ENCODE measurements around the gene HES5.

HES5 gene

DNA sequence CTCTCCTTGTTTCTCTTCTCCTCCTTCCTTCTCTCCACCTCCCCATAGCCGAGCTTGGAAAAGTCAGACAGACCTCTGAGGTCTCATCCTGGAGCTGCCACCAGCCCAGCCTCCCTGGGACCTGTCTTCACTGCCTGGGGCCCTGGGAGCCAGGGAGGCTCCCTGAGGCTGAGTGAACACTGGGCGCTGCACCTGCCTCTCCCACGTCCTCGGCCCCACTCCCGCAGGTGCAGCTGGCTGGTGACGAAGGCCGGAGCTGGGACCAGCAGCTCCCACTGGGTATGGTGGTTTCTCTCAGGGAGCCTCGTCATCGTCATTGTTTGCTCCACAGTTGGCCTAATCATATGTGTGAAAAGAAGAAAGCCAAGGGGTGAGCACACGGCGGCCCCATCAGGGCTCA lies 31.4 kb upstream of the HES5 start:
- H3K4me2 ChIP-seq = no peak overlapping the region
- H3K79me2 ChIP-seq (ENCODE audit: insufficient read depth, low read depth) = no peaks in the 10 kb centered on the region
- H4K20me1 ChIP-seq (ENCODE audit: insufficient read depth) = no peaks in the 10 kb centered on the region
- TF ChIP-seq, protein P1, sequence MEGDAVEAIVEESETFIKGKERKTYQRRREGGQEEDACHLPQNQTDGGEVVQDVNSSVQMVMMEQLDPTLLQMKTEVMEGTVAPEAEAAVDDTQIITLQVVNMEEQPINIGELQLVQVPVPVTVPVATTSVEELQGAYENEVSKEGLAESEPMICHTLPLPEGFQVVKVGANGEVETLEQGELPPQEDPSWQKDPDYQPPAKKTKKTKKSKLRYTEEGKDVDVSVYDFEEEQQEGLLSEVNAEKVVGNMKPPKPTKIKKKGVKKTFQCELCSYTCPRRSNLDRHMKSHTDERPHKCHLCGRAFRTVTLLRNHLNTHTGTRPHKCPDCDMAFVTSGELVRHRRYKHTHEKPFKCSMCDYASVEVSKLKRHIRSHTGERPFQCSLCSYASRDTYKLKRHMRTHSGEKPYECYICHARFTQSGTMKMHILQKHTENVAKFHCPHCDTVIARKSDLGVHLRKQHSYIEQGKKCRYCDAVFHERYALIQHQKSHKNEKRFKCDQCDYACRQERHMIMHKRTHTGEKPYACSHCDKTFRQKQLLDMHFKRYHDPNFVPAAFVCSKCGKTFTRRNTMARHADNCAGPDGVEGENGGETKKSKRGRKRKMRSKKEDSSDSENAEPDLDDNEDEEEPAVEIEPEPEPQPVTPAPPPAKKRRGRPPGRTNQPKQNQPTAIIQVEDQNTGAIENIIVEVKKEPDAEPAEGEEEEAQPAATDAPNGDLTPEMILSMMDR (conservative IDR thresholded peaks at IDR 0.05; ENCODE audit: low read depth, low read length) = no peak
- no peaks in the 10 kb centered on the region for H3K36me3 ChIP-seq (ENCODE audit: insufficient read depth)
- no peak overlapping the region for H3K9ac ChIP-seq
- H2AFZ ChIP-seq (ENCODE audit: low read depth) = no peak overlapping the region
- H3K27ac ChIP-seq = no peak overlapping the region
- no peaks in the 10 kb centered on the region for H3K4me1 ChIP-seq (ENCODE audit: low read depth, poor library complexity, severe bottlenecking)
- peaks cover 15% of the 10 kb centered on the region; the same call in 1 of the 2 replicates for H3K27me3 ChIP-seq (ENCODE audit: insufficient read depth, low read depth)
- no peak overlapping the region for H3K4me3 ChIP-seq (IDR thresholded peaks at IDR 0.05; ENCODE audit: insufficient read depth, low read depth, low read length)

DNA sequence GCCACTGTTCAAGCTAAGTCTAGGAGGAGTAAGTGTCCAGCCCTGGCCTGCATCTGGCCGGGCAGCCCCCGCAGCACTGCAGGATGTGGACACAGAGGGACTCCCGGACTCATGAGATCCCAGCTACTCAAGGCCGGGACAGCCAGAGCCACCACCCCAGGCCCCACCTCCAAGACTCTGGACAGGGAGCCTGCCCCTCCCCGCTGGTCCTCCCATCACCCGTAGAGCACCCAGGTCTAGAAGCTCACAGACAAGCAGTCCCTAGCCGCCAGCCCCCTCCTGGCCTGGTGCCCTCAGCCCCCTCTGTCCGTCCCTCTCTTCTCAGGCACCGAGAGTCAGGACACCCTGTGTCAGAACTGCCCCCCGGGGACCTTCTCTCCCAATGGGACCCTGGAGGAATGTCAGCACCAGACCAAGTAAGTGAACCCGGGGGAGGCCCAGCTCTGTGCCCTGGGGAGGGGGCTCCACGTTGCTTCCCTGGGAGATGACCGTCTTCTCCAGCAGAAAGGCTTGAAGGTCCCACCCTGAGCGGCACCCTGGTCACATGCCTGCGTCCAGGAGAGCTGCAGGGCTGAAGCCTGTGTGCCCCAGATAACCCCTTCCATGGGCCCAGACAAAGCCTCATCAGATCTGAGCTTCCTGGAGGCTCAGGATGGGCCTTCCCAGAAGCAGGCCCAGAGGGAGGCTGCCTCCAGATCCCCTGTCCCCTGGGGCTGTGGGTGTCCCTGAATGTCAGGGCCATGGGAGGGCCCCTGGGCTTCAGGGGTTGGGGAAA lies 30.4 kb upstream of the HES5 start:
- Histone ChIP-seq H3K36me3 (ENCODE audit: insufficient read depth) (no peaks in the 10 kb centered on the region), H3K79me2 (ENCODE audit: insufficient read depth, low read depth) (no peaks in the 10 kb centered on the region), H3K27ac (no peak overlapping the region), H2AFZ (ENCODE audit: low read depth) (no peak overlapping the region), H4K20me1 (ENCODE audit: insufficient read depth) (no peaks in the 10 kb centered on the region), H3K4me1 (ENCODE audit: low read depth, poor library complexity, severe bottlenecking) (peaks cover 3% of the 10 kb centered on the region), H3K4me2 (no peak overlapping the region), H3K9ac (no peak overlapping the region), H3K4me3 (IDR thresholded peaks at IDR 0.05; ENCODE audit: insufficient read depth, low read depth, low read length) (no peak overlapping the region), H3K27me3 (ENCODE audit: insufficient read depth, low read depth) (peaks cover 5% of the 10 kb centered on the region; the same call in 1 of the 2 replicates)
- TF ChIP-seq, protein P1 (conservative IDR thresholded peaks at IDR 0.05; ENCODE audit: low read depth, low read length) = no peak

DNA sequence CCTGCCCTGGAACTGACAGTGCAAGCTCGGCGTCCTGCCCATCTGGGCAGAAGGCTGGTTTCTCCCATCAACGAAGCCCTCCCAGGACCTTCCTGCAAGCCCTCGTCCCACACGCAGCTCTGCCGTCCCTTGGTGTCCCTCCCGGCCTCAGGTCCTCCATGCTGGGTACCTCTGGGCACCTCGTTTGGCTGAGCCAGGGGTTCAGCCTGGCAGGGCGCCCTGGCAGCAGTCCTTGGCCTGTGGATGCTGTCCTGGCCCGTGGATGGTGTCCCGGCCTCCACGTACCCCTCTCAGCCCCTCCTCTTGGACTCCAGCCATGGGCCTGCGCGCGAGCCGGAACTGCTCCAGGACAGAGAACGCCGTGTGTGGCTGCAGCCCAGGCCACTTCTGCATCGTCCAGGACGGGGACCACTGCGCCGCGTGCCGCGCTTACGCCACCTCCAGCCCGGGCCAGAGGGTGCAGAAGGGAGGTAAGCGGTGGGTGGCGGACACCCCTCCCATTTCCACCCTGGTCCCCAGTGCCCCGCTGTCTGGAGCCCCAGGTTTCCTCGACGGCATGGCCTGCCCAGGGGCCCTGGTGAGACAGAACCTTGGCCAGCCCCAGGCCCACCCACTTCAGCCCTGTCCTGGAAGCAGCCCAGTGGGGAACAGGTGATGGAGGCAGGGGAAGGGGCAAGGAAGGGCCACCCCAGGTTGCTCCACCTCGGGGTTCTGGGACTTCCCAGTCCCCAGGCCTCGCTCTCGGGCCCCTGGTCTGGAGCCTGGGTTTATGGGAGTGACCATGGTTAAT lies 29.6 kb upstream of the HES5 start:
- no peak overlapping the region for H3K9ac ChIP-seq
- no peaks in the 10 kb centered on the region for H3K36me3 ChIP-seq (ENCODE audit: insufficient read depth)
- no peak overlapping the region for H3K4me2 ChIP-seq
- TF ChIP-seq, protein P1 (conservative IDR thresholded peaks at IDR 0.05; ENCODE audit: low read depth, low read length) = no peak
- H3K4me1 ChIP-seq (ENCODE audit: low read depth, poor library complexity, severe bottlenecking) = peaks cover 10% of the 10 kb centered on the region
- H3K27ac ChIP-seq = no peak overlapping the region
- no peak overlapping the region for H3K4me3 ChIP-seq (IDR thresholded peaks at IDR 0.05; ENCODE audit: insufficient read depth, low read depth, low read length)
- no peaks in the 10 kb centered on the region for H4K20me1 ChIP-seq (ENCODE audit: insufficient read depth)
- no peak overlapping the region for H2AFZ ChIP-seq (ENCODE audit: low read depth)
- H3K27me3 ChIP-seq (ENCODE audit: insufficient read depth, low read depth) = no peaks in the 10 kb centered on the region; the same call in 1 of the 2 replicates
- H3K79me2 ChIP-seq (ENCODE audit: insufficient read depth, low read depth) = no peaks in the 10 kb centered on the region

DNA sequence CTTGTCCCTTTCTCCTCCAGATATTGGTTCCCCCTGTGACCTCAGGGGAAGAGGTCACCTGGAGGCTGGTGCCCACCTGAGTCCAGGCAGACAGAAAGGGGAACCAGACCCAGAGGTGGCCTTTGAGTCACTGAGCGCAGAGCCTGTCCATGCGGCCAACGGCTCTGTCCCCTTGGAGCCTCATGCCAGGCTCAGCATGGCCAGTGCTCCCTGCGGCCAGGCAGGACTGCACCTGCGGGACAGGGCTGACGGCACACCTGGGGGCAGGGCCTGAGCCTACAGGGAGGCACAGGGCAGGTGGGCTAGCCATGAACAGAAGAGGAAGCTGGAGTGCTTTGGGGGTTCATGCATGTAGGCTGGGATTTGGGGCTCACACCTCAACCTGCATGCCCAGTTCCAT lies 28.8 kb upstream of the HES5 start:
- Histone ChIP-seq H3K4me1 (ENCODE audit: low read depth, poor library complexity, severe bottlenecking) (peaks cover 10% of the 10 kb centered on the region), H3K9ac (no peak overlapping the region), H3K4me2 (no peak overlapping the region), H3K4me3 (IDR thresholded peaks at IDR 0.05; ENCODE audit: insufficient read depth, low read depth, low read length) (no peak overlapping the region), H3K27ac (no peak overlapping the region), H3K27me3 (ENCODE audit: insufficient read depth, low read depth) (no peaks in the 10 kb centered on the region), H2AFZ (ENCODE audit: low read depth) (no peak overlapping the region), H3K36me3 (ENCODE audit: insufficient read depth) (no peaks in the 10 kb centered on the region), H3K79me2 (ENCODE audit: insufficient read depth, low read depth) (no peaks in the 10 kb centered on the region), H4K20me1 (ENCODE audit: insufficient read depth) (no peaks in the 10 kb centered on the region)
- TF ChIP-seq, protein P1 (conservative IDR thresholded peaks at IDR 0.05; ENCODE audit: low read depth, low read length) = no peak

Data from KMS-11 (cell line).